ENCODE results near the gene SMC1B.
"Not testable (repeated sequence)": the region's sequence is repeated elsewhere in the genome, so short reads cannot be mapped to it uniquely, and the experiment has no call there.

Gene SMC1B, protein sequence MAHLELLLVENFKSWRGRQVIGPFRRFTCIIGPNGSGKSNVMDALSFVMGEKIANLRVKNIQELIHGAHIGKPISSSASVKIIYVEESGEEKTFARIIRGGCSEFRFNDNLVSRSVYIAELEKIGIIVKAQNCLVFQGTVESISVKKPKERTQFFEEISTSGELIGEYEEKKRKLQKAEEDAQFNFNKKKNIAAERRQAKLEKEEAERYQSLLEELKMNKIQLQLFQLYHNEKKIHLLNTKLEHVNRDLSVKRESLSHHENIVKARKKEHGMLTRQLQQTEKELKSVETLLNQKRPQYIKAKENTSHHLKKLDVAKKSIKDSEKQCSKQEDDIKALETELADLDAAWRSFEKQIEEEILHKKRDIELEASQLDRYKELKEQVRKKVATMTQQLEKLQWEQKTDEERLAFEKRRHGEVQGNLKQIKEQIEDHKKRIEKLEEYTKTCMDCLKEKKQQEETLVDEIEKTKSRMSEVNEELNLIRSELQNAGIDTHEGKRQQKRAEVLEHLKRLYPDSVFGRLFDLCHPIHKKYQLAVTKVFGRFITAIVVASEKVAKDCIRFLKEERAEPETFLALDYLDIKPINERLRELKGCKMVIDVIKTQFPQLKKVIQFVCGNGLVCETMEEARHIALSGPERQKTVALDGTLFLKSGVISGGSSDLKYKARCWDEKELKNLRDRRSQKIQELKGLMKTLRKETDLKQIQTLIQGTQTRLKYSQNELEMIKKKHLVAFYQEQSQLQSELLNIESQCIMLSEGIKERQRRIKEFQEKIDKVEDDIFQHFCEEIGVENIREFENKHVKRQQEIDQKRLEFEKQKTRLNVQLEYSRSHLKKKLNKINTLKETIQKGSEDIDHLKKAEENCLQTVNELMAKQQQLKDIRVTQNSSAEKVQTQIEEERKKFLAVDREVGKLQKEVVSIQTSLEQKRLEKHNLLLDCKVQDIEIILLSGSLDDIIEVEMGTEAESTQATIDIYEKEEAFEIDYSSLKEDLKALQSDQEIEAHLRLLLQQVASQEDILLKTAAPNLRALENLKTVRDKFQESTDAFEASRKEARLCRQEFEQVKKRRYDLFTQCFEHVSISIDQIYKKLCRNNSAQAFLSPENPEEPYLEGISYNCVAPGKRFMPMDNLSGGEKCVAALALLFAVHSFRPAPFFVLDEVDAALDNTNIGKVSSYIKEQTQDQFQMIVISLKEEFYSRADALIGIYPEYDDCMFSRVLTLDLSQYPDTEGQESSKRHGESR

DNA sequence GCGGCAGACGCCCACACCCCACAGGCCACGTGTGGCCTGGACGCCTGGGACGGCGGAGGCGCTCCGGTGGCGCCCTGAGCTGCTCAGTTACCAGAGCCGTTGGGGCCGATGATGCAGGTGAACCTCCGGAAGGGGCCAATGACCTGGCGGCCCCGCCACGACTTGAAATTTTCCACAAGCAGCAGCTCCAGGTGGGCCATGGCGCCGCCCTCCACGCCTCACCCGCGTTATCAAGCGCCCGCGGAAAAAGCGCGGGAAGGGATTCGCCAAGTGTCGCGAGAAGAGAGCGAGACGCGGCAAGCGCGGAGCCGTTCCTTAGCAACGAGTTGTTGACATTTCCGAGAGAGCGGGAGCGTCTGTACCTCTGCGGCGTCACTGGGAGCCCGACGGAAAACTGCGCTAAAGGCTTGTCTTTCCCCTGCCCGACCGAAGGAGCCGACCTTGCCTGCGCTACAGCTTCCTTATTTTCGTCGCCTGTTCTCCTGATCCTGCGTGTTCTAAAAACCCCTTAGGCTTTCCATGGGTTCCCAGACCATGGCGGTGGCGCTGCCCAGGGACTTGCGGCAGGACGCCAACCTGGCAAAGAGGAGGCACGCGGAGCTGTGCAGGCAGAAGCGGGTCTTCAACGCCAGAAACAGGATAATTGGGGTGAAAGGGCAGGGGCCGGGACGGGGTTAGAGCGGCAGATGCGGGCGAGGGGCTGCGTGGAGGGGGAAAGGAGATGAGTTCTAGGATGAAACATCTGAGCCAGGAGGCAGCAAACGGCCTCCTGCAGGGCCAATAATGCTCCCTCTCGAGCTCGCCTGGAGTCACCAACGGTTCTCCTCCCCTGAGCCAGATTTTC lies at the start of gene SMC1B, which contains the start of gene RIBC2:
SMC1B (minus strand) TSS at position 232 of the 844 bp plus-strand sequence; CDS start at position 200, 32 bp downstream.
RIBC2 (plus strand) TSS at position 326 of the 844 bp plus-strand sequence; CDS start at position 520, 194 bp downstream.
- peak; percentile 84 for DNase-seq

DNA sequence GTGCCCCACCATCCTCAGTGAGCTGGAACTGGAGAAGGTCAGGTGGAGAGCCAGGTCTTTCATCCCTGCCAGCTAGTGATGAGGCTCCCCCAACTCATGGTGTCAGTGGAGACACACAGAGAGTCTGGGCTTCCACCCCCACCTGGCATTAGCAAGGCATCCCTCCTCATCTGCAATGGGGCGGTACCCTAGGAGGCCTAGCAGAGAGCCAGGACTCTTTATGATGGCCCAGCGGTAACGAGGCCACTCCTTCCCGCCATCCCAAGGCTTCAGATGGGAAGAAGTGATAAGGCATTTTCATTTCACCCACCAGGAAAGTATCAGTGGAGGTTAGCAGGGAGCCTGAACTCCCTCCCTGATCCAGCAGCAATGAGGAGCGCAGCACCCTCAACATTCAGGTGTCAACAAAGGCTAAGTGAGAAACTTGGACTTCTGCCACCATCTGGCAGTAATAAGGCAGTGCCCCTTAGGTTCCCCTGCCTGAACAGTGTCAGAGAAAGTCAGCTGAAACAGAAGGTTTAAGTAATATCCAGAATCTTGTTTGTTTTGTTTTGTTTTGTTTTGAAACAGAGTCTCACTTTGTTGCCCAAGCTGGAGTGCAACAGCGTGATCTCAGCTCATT lies 48.7 kb upstream of the SMC1B start:
- no peak for DNase-seq

DNA sequence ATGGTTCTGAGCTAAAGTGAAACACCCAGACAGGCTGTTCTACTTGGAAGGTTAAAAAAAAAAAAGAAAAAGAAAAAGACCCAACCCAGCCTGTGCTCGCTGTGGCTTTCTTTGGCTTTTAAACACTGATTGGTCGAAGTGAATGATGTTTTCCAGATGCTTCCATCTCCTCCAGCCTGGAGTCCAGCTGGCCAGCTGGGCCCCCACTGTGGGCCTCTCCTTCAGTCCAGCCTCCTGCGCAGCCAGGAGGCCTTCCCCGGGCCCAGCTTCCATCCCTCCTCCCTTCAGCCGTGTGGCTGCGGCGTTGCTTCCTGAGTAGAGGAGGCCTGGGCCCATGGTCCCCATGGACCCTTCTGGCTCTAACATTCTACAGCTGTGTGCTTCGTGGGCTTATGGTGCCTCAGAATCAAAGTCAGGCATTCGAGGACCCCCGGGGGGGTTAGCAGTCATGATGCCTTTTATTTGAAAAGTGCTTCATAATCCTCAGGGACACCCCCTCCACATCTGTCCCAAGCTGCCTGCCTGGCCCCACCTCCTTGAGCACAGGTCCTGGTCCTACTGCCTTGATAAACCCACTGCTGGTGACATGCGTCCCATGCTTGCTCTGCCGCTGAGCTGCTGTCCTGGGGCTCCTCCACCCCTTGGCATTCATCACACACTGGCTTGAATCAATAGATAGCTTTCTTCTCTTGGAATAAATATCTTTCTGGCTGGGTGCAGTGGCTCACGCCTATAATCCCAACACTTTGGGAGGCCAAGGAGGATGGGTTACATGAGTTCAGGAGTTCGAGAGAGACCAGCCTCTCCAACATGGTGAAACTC lies 47.1 kb upstream of the SMC1B start:
- DNase-seq, result no peak

DNA sequence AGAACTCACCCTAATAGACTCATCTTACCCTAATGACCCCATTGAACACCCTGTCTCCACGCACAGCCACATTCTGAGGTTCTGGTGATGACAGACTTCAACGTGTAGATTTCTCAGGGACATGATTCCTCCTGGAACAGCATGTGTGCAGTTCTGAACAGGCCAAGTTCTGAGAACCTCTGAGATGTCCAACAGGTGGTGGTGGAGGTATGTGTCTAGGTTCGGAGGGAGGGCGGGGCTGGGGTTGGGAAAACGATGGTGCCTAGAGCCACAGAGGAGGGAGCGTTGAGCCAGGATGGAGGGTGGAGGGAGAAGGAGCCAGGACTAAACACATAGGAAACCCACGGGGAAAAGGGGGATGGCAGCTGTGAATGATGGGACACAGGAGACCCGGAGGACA lies 45.8 kb upstream of the SMC1B start:
- DNase-seq, result no peak

DNA sequence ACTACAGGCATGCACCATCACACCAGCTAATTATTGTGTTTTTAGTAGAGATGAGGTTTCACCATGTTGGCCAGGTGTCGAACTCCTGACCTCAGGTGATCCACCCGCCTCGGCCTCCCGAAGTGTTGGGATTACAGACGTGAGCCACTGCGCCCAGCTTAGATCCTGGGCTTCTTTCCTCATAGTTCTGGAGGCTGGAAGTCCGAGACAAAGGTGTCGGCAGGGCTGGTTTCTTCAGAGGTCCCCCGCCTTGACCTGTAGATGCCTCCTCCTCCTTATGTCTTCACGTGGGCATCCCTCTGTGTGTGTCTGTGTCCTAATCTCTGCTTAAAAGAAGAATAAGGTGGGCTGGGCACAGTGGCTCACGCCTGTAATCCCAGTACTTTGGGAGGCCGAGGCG lies 45.1 kb upstream of the SMC1B start:
- no peak for DNase-seq

DNA sequence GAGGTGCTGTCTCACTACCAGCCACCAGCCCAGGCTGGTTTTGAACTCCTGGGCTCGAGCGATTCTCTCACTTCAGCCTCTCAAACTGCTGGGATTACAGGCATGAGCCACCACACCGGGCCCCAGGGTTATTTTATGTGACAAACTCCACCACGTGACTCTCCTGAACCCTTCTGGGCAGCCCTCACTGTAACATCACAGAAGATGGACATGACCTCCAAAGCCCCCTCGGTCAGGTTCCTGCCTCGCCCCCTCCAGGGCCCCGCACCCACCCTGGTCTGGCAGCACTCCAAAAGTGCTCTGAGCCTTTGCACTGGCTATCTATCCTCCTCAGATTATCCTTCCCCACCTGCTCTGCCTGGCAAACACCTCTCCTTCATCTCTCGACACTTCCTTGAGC lies 43.4 kb upstream of the SMC1B start:
- no peak for DNase-seq

DNA sequence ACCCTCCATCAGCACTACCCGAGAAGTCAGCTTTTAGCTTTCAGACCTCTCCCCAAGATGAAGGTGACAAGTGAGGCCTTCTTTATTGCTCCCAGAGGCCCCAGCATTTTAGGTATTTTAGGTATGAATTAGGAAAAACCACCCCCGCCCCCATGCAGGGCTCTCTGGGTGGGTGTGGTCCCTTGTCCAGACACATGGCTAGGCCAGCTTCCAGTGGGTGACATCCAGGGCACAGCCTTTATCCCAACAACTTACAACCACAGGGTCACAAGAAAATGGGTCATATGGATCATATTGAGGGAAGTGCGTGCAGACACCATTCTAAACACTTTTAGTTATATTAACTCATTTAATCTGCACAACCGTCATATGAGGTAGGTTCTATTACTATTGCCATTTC lies 42.2 kb upstream of the SMC1B start:
- DNase-seq, result no peak

DNA sequence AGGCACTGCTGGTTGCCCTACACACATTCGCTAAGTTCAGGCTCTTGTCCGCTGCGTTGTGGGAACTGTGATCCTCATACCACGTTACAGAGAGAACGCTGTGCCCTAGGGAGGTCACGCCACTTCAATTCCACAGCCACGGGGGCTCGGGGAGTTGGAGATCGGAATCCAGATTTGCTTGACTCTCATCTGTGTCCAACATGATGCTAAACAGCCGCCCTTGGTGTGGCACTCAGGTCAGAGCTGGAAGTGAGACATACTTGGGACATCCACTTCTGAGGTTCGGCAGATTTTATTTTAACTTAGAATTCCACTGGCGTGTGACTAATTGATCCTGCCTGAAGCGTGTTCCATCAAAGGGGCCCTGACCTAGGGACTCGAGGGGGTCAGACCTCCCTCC lies 41.8 kb upstream of the SMC1B start:
- DNase-seq, result no peak

DNA sequence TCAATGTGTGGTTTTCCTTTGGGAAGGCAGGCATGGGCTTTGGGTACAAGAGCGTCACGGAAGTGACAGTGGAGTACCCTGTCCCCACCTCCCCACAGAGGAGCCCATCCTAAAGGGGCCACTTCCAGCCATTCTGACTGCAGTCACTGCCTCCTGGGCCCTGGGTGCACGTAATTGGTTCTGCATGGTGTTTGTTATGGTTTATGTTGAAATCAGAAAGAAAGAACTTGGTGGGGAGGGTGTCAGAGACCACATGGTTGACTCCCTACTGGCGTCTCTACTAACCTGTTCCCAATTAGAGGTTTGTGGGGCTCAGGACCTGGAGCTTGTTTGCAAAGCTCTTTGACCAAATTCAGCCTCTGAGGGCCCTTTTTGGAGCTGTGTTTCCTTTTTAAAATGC lies 40.9 kb upstream of the SMC1B start:
- DNase-seq, result no peak

DNA sequence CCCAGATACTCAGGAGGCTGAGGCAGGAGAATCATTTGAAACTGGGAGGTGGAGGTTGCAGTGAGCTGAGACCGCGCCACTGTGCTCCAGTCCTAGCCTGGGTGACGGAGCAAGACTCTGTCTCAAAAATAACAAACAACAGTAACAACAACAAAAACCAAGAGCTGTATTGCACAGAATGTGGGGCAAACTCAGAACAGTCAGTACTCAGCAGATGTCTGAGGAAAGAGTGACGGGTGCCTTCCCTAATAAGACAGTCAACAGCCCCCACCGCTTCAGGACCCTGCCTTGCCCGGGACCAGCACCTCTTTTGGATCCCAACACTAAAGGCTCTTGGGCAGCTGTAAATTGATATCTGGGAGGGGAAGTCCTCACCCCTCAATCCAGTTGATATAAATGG lies 40.4 kb upstream of the SMC1B start:
- DNase-seq, result no peak

DNA sequence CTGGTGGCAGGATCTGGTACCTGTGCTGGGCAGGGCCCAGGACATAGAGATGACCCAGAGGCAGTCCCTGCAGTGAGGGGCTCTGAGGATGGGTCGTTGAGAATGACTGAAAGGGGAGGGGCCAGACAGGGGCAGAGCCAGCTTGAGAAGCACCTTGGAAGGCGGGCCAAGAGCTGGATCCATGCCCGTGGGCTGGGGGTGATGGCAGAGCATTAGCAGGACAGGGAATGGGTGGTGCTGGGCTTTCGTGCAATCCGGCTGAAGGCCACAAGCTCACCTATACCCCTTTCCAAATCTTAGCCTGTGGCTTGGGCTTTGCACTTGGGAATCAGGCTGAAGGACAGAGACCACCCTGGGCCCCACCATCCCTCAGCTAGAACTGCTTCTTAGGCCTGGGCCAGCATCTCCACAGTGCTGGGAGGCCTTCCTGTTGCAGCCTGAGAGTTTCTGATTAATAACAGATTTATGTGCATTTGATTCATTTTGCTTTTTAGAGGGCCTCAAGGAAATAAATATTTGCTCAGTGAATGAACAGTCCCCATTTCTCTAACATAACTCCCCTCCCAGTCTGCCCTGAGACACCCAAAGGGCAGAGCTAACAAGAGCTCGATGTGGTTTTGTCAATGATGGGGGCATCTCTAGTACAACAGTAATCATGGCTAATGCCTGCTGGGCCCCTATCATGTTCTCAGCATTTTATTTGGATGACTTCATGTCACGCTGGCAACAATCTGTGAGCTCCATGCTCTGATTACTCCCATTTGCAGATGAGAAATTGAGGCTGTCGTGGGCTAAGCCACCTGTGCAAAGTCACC lies 39.4 kb upstream of the SMC1B start:
- no peak for DNase-seq

DNA sequence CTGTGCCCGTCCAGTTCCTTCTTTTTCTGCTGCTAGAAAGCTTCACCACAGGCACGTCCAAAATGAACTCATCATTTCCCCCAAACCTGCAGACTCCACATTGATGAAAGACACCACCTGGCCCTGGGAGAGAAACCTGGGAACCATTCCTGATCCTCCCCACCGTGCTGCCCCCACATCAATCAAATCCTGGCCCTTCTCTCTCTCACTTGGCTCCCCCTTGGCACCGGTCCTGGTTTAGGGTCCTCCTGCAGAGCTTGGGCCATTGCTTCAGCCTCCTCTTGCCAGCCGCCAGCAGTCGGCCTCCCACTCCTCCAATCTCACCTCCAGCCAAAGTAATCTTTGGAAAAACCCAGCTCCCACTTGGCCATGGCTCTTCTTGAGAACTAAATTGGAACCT lies 38.6 kb upstream of the SMC1B start:
- no peak for DNase-seq

DNA sequence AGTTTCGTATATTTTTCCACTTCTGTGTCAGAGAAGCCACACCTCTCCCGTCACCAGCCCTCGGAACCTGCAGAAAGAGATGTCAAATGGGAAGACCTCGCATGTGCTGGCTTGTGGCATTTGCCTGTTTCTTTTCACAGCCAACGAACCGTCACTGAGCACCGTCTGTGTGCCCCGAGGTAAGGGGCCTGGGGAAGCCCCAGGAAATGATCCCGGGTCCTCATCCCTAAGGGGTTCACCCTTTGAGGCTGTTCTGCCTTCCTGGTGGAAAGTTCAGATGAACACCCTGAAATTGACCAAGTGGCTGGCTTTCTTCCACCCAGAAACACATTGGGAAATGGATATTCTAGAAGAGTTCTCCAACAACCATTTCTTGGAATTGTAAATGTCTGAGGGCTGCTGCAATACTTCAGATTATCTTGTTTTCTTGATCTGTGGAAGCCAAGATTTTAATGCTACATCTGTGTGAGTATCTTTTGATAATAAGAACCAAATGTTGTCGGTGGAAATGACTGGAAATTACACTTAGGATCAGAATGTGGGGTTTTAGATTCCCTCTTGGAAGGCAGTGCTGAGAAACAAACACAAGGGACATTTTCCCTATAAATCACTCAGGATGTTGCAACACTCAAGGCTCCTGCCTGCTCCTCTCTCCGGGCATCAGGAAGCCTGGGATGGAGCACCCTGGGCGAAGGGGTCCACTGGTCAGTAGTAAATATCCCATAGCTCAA lies 37.7 kb upstream of the SMC1B start:
- no peak for DNase-seq

DNA sequence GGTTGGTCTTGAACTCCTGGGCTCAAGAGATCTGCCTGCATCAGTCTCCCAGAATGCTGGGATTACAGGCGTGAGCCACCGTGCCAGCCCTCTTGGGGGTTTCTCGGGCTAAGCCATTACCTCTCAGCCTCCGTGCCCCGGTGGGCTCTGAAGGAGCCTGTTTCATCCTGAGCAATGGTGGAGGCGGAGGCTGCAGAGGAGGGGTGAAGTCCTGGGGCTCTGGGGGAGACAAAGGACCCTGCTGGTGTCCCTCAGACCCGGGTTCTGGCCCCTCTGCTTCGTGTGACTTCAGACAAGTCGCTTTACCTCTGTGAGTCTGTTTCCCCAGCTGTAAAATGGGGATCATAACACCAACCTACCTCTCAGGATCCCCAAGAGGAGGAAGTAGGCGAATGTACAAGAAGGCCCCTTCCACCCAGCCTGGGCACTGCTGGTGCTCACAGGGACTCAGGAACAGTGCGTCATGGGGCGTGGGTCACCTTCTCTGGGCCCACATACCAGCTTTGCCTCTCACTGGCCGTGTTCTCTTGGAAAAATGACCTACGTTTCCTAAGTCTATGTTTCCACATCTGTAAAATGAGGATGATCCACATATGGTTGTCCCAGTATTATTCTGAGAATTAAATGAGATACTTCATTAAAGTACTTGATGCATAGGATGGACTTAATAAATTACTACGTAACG lies 36.8 kb upstream of the SMC1B start:
- no peak for DNase-seq

DNA sequence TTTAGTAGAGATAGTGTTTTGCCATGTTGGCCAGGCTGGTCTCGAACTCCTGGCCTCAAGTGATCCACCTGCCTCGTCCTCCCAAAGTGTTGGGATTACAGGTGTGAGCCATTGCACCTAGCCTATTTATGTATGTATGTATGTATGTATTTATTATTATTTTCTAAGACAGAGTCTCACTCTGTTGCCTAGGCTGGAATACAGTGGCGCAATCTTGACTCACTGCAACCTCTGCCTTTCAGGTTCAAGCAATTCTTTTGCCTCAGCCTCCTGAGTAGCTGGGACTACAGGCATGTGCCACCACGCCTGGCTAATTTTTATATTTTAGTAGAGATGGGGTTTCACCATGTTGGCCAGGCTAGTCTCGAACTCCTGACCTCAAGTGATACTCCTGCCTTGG lies 36.0 kb upstream of the SMC1B start:
- DNase-seq, result not testable (repeated sequence)

DNA sequence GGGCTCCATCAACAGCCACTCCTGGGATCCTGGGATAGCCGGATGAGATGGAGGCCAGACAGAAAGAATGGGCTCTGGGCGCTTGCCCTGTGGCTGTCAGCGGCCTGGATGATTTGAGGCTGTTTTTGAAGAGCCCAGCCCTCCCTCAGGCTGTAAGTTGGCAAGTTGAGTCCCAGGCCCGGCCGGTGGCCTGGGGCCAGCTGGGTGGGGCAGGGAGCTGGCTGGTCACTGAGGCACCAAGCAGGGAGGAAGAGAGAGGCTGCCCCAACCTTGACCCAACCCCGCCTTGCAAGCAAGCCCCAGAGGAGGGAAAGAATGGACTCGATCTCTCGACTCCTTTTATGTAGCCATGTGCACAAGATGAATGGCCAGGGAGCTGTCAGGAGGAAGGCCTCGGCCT lies 35.0 kb upstream of the SMC1B start:
- DNase-seq, result no peak

DNA sequence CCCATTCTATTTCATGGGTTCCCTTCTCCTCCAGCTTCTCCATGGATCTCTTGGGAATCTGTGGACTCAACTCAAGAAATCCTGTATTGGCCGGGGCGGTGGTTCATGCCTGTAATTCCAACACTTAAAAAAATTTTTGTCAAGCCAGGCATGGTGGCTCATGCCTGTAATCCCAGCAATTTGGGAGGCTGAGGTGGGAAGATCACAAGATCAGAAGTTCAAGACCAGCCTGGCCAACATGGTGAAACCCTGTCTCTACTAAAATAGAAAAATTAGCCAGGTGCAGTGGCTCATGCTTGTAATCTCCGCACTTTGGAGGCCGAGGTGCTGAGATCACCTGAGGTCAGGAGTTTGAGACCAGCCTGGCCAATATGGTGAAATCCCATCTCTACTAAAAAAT lies 34.2 kb upstream of the SMC1B start:
- not testable (repeated sequence) for DNase-seq

DNA sequence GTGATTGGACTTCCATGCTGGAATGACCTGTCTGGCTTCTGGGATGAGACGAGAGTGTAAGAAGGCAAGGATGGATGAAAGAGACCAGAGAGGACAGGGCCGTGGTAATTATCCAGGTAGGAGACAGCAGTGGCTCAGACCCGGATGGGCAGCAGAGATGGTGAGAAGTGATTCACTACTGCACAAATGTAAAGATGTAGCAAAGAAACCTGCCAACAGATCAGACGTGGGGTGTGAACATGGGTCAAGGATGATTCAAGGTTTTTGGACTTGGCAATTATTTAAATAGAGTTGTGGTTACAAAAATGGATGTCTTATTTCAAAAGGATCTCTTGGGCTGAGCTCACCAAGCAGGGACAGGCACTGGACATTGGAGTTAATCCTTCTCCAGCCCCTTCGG lies 32.8 kb upstream of the SMC1B start:
- no peak for DNase-seq

All from CD4-positive, alpha-beta T cell treated with Interferon gamma for 1 hour (primary cell).